Right renal cortex interstitium (tissue), 3 donors: ENCODE data around the gene RNF5. TPM values are rescaled to one million over a fixed set of nuclear protein-coding genes. Genes with fewer than 3 reads are reported as not detected.
"Not testable (repeated sequence)": the region's sequence is repeated elsewhere in the genome, so short reads cannot be mapped to it uniquely, and the experiment has no call there.

Source experiments
- DNase-seq, 3 donors: peaks; one replicate each; pipeline ENCODE4 v3.0.0-alpha.2; 2013; ENCODE audit warnings: low read depth in 3 of 3, low spot score in 2 of 3
- polyA plus RNA-seq, 3 donors: library from polyadenylated mRNA; unstranded; fragments of 120-200 nt; gene quantifications; one replicate each; pipeline ENCODE4 v1.2.1, GENCODE V29; 2013; ENCODE audit not compliant: insufficient read length in 3 of 3

The RNF5 gene
- polyA plus RNA-seq, 3 donors, result 93.0 to 113 (median 98.6) TPM

- no peak for DNase-seq
Observed at GRCh38 chr6:32175322-32175710, 2.9 kb upstream of the RNF5 start.

GRCh38 chr6:32175711-32176475 lies 2.3 kb upstream of the RNF5 start, which contains the start of gene AGPAT1:
Gene AGPAT1 (minus strand): TSS chr6:32176084. CDS start chr6:32171496, 4,588 bp downstream.
- DNase-seq, result peak in 2 of 3 donors; percentile 90 to 94

GRCh38 chr6:32176476-32177182 lies 1.6 kb upstream of the RNF5 start:
- DNase-seq, result no peak

- no peak for DNase-seq
Observed at GRCh38 chr6:32177183-32177787, 920 bp upstream of the RNF5 start.

- no peak for DNase-seq
Observed at GRCh38 chr6:32178547-32179440, 589 bp downstream of the RNF5 start.

- DNase-seq, result no peak
Observed at GRCh38 chr6:32179766-32180405, 1.7 kb downstream of the RNF5 start.

GRCh38 chr6:32181148-32181702 lies 3.0 kb downstream of the RNF5 start:
- DNase-seq, result no peak

GRCh38 chr6:32181915-32182529 lies 3.8 kb downstream of the RNF5 start:
- DNase-seq, result no peak

- DNase-seq, result no peak
Observed at GRCh38 chr6:32182555-32182981, 4.4 kb downstream of the RNF5 start.

GRCh38 chr6:32183030-32183429 lies 4.8 kb downstream of the RNF5 start:
- DNase-seq, result no peak

GRCh38 chr6:32183483-32184083 lies 5.4 kb downstream of the RNF5 start:
- no peak for DNase-seq

GRCh38 chr6:32184084-32184640 lies 6.0 kb downstream of the RNF5 start, which contains the start of gene AGER:
Gene AGER (minus strand): TSS chr6:32184253. CDS start chr6:32184222, 31 bp downstream.
- DNase-seq, result no peak

GRCh38 chr6:32185681-32186131 lies 7.5 kb downstream of the RNF5 start:
- not testable (repeated sequence) for DNase-seq

GRCh38 chr6:32186151-32186840 lies 8.1 kb downstream of the RNF5 start:
- not testable (repeated sequence) for DNase-seq

- DNase-seq, result no peak
Observed at GRCh38 chr6:32187009-32187709, 9.0 kb downstream of the RNF5 start.

GRCh38 chr6:32187725-32188380 lies 9.6 kb downstream of the RNF5 start:
- not testable (repeated sequence) for DNase-seq
